ENCODE data around the gene ZBTB26.

The ZBTB26 gene, protein sequence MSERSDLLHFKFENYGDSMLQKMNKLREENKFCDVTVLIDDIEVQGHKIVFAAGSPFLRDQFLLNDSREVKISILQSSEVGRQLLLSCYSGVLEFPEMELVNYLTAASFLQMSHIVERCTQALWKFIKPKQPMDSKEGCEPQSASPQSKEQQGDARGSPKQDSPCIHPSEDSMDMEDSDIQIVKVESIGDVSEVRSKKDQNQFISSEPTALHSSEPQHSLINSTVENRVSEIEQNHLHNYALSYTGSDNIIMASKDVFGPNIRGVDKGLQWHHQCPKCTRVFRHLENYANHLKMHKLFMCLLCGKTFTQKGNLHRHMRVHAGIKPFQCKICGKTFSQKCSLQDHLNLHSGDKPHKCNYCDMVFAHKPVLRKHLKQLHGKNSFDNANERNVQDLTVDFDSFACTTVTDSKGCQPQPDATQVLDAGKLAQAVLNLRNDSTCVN

DNA sequence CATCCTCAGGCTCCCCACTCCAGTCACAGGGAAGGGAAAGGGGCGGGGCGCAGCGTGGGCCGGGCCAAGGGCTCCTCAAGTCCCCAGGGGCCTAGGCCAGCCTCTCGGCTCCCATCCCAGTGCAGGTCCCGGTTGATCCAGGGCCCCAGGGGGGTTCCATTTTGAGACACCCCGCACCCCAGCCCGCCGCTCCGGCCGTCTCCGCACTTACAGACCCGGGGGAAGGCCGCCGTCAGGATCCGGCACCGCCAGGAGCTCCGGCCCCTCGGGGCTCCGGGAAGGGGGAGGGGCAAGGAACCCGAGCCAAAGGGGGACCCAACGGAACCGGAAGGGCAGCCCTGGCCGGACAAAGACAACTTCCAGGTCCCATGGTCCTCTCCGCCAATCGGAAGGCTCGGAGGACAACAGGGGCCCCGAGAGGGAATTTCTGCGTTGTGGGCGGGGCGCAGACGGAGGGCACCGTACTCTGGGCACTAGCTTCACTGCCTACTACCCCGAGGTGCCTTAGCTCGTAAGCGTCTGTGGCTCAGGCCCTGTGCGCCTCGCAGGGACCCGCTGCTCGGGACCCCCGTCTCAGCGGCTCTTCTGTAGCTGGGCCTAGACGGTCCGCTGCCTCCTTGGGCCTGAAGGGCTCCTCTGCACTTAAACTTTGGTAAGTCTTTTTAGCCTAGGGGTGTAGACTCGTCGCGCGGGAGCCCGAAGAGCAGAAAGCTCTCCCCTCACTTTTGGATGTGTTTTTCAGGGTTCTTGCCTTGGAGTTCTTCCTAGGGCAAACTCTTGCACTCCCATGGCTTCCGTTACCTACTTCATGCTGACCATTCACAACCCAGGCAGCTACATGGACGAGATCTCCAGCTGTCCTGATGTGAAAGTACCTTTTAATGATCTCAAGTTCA lies at the start of gene ZBTB26:
Gene ZBTB26 (minus strand): TSS at position 287 of the 896 bp plus-strand sequence. CDS start 11,578 bp downstream, outside the sequence.
- peak; percentile 2 for DNase-seq

DNA sequence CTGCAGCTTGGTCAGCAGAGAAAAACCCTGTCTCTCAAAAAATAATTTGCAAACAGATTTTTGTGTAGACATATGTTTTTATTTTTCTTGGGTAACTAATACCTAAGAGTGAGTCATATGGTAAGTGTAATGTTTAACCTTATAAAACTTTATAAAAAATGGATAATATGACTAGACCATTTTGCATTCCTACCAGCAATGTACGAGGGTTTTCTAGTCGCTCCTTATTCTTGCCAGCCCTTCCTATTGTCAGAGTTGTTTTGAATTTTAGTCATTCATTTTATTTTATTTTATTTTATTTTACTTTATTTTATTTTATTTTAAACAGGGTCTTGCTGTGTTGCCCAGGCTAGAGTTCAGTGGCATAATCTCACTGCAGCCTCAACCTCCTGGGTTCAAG lies 47.3 kb upstream of the ZBTB26 start:
- no peak for DNase-seq

DNA sequence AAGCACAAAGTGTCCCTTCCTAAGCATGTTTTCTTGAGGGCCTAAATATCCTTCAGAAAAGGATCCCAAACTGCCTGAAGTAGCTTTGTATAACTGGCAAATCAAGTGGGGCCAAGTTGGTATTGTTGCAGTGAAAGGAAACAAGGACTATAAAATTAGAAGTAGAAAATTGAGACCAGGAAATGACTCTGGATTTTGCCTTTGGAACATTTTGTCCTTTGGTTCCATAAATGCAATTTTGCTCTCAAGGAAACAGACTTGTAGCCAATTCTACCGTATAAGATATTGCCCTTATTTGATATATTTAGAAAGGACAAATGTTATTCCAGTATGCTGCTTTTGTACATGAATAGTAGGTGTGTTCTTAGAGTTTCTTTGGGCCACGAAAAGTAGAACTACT lies 43.9 kb upstream of the ZBTB26 start:
- DNase-seq = no peak

DNA sequence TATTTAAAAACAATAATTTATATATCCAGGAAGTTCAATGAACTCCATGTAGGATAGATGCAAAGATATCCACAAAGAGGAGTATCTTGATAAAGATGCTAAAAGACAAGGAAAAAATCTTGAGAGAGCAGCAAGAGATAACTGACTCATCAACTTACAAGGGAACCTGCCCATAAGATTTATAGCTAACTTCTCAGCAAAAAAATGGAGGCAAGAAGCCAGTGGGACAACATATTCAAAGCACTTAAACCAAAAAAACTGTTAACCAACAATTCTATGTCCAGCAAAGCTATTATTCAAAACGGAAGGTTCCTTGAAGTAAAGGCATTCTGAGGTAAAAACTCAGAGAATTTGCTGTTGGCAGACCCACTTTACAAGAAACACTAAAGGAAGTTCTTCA lies 29.8 kb upstream of the ZBTB26 start:
- no peak for DNase-seq

DNA sequence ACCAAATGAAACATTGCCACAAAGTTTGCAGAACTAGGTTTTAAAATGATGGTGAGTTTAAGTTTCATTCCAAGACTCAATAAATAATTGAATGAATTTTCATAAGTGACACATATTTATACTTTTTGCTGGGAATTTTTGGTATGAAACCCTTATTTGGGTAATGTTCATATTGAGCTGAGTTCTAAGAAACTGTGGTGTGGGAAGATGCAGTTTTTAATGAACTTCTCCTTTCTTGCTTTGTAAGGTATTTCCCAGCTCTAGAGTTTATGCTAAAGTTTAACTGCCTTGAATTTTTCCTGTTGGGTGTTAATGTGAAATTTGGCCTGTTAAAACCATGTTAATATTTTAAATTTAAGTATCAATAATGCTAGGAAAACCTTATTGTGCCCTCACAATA lies 24.6 kb upstream of the ZBTB26 start:
- DNase-seq = no peak

DNA sequence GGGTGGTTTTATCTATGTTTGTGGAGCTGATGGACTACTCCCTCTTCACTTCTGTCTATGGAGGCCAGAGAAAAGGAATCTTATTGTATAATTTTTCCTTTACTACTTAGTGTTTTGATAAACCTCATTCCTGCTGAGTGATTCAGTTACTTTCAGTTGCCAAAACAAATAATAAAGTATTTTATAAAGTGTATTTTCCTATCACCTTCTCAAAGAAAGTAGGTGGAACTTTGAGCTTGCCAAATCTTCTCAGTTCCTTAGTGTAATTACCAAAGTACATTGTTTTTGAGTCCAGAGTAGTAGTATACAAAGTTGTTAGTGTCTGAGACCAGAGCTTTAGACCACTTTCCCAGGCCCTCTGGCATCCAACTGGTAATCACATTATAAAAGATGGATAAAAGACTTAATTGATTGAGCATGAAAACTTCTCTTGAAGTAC lies 23.0 kb upstream of the ZBTB26 start:
- DNase-seq = no peak

DNA sequence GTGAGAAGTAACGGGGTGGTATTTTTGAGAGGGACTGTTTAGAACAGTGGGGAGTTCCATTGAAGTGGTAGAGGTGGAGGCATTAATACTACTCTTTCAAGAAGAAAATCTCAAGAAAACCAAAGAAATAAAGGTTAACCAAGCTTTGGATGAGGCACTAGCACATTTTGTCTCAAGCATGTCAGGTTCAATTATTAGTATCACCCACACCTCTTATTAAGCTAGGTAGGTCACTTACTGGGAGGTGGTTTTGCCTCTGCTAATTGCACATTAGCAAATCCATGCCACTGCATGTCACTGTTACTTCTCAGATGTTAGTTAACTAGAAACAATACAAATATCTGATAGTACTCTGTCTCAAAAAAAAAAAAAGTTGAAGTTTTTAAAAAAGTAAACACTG lies 19.7 kb upstream of the ZBTB26 start:
- DNase-seq = no peak

DNA sequence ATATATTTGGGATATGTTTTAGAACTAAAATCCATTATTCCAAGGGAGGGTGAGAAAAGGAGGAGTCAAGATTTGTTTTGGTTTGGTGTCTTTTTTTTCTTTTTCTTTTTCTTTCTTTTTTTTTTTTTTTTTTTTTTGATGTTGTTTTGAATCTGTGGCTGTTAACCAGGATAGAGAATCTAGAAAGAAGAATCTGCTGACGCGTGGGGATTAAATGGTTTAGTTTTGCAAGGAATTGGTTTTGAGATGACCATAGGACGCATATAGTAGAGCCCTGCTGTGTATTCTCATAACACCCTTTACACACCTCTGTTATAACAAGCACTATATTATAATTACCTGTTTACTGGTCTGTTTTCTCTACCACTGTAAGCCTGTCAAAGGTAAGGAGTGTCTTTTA lies 19.0 kb upstream of the ZBTB26 start:
- no peak for DNase-seq

DNA sequence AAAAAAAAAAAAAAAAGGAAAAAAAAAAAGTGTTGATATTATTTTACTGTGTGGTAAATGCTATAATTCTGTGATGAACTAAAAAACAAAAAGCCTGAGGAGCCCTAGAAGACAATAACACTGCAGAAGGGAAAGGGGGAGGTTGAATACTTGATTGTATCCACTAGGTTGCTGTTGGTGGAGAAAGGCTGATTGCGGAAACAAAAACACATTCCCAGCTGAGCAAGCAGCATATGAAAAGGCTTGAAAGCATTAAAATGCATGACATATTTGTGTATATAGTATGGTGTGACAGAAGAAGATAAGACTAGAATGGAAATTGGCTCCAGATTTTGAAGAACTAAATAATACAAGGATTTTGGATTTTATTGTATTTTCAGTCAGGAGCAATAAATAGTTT lies 18.4 kb upstream of the ZBTB26 start:
- no peak for DNase-seq

DNA sequence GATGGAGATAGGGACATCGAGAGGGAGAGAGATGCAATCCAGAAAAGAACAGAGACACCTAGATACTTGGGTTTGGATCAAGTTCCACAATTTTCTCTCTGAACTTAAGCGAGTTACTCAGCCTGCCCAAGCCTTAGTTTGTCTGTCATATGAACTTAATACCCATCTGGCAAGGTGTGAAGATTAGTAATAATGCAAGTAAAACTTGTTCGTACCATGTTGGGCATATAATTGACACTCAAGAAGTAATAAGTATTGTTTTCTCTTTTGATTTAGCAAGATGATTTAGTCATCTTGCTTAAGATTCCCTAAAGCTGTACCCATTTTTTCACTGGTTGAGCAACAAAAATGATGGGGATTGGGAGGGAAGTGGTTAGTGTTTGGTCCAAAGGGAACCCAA lies 17.0 kb upstream of the ZBTB26 start:
- DNase-seq = no peak

DNA sequence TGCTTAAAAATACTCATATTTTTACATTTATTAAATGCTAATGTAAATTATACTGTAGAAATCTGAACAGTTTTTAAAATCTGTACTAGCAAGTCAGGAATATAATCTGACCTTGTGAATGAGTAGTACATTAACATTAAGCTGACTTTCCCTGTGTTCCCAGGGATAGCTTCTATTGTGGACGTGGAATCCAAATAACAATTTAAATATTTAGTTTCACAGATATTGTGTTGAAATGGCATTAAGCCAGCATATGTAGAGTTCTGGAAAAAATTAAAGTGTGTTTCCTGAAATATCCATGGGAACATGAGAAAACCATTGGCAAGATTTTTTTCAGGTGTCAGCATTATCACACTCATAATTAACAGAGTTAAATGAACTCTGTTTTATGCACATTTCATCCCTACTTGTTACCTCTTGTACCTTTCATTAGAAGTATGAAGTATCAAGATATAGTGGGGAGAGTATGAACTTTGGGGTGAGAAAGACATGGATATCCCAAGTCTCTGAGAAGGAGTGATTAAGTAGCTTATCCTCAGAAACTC lies 15.2 kb upstream of the ZBTB26 start:
- no peak for DNase-seq

DNA sequence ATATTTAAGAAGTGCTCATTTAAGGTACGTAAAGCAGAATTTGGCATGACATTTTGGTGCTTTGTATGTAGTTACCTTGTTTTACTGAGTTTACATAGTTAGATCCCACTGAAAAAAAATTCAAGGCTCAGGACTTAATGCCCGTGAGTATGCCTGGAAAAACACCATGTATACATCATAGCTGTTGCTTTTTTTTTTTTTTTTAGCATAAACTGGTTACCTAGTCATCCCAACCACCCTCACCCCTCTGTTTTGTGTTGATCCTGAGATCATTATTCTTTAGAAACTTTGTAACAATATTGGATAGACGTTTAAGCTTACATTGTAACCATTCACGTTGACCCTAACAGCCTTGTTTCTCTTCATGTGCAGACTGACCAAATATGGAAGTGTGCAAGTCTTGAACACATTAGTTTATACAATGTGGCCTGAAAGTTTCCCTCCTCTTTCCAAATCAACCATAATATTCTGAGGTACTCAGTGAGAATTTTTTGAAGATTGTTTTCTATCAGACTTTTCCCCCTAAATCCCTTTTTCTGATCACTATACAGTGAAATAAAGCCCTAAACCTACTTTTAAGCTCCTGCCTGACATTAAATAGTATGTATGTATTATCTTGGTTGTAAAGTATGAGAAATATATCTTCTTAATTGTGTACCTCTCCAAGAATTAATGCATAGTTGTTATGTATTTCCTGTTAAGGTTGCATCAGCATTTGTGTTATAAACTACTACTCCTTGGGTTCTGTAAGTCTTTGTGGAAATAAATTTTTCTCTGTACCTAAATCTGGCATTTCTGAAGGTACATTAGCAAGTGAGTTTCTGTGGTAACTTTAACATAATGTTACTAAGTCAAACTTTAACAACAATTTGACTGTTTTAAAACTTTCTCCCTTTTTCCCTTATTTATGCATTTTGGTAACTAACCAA lies 13.9 kb upstream of the ZBTB26 start:
- DNase-seq = no peak

DNA sequence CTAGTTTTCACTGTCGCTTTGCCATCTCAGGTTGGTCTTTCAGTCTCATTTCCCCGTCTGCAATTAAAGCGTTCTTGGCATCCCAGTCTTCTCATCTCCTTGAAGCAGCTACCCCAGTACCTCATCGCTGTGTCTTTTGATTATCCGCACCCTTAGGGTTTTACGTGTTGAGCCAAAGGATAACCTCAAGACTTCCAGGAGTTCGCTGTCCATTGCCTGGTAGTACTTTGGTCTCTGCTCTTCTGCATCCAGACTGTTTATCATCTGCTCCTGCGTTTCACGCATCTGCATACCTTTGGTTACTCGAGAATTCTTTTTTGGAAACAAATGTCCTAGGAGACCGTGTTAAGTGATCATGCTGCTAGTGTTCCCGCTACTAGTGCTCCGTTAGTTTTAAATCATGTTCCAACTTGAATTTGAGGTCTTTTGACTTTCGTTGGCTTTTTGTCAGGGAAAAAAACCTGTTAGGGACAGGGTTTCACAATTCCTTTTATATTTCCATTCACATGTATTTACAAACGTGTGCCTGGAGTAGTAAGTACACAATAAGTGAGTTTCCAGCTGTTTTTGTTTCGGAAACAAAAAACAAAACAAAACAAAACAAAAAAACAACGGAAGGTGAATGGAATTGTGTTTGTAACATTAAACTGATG lies 10.4 kb upstream of the ZBTB26 start:
- DNase-seq = no peak

DNA sequence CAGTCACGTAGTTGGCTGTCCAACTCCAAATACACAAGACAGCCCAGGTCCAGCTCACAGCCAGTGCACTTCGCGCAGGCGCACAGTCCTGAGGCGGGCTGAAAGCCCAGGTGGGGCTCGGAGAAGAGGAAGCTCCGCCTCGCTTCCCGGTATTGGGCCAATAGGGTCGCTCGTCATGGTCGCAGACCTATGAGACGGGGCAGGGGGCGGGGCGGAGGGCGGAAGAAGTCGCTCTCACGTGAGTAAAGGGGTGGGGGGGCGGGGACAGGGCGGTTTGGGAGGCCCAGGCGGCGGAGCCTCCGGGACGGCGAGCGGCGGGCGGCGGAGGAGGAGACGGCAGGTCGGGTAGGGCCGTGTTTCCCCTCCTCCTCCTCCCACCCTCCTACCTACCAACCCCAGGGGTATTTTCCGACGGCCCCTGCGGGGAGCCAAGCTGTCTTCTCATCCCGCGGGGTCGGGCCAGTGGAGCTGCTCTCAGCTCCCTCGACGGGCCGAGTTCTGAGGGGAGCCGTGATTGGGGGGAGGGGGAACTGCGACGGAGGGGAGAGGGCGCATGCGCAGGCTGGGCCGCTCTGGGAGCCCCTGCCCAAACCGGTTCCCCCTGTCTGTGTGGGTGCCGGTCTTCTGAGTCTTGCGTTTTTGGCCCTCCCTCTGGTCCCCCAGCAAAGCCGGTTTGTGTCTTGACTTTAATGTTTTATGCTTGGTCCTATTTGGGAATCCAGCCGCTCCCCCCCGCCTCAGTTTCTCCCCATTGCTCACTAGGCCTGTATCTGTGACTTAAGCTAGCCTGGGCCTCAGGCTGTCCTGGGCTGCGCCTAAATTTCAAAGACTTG lies 9.7 kb upstream of the ZBTB26 start, which contains the start of gene RABGAP1:
Gene RABGAP1 (plus strand): TSS at position 272 of the 833 bp plus-strand sequence. CDS start 16,040 bp downstream, outside the sequence.
- peak; percentile 63 for DNase-seq

DNA sequence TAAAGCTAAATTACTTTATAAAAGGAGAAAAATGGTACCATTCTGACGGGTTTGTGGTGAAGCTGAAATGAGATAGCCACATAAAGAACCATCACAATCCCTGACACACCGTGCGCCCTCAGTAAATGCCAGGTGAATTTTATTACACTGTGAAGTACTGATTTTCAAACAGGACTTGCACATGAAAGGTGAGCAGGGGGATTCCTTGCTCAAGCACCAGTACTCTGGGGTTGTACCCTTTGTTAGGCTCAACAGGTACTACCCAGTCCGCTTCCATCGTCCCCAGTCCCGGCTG lies 9.1 kb upstream of the ZBTB26 start:
- DNase-seq = no peak

DNA sequence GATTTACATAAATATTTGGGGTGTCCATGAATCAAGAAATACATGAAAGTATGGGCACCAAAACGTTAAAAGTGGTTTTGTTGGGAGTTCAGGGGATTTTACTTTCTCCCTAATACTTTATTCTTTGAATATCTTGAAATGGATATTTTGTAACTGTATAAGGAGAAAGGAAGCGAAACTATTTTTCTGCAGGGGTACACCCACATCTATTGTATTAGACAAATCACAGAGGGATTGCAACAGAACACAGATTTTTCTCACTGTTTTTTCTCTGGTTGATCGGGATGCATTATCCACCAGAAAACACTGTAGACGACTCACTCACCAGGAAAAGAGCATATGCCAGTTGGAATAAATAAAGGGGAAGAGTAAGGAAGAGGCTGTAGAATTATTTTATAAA lies 8.3 kb upstream of the ZBTB26 start:
- no peak for DNase-seq

DNA sequence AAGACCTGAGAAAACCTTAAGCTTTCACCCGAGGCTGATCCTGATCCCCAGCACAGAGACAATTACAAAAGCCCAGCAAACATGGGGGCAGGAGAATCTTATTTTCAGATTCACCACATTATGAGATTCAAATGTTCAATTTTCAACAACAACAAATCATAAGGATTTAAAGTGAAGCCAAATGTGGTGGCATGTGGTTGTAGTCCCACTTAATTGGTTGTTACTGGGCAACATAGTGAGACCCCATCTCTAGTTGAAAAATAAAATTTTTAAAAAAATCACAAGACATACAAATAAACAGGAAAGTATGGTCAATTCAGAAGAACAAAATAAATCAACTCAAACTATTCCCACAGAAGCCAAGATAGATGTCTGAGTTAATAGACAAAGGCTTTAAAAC lies 5.6 kb upstream of the ZBTB26 start:
- DNase-seq = no peak

DNA sequence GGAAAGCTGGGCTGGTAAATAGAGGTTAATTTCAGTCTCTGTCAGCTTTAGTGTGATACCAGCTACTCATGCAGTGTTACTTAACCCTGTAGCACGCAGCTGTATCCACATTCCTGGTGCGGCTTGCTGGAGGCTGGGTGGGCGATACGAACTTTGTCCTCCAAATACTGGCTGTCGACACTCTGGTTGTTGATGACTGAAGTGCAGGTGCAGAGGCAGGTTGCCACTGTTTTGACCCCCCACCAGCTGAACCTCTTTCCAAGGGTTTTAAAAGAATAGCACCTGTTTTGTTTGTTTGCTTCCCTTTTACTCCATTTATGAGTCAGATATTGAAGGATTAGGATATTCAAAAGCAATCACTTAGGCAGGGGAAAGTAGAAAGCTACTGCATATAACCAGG lies 5.2 kb upstream of the ZBTB26 start:
- DNase-seq = no peak

DNA sequence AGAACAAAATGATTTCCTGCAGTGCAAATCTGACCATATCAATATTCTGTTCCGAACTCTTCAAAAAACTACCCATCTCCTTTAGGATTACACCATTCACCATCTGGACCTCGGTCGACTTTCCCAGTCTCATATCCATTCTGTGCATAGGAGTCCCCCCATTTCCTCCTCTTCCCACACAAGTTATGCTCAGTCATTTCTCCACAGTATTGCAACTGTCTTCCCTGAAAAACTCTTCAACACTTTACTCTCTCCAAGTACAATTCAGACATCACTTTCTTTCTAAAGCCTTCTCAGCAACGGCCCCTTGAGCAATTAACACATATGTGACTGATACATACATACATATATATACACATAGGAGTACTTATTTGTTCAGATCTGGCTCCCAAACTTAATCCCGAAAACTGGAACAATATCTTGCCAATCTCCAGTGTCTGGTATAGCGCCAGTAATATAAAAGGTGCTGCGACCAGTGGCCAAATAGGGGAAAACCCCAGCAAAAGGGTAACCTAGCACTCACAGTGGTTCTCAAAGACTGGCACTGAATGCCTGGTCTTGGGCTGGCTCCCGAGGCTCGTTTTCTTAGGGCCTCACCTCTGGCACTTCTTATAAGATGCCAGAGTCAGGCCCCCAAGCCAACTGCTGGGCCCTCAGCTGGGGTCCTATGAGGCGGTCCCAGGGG lies 629 bp downstream of the ZBTB26 start:
- no peak for DNase-seq

DNA sequence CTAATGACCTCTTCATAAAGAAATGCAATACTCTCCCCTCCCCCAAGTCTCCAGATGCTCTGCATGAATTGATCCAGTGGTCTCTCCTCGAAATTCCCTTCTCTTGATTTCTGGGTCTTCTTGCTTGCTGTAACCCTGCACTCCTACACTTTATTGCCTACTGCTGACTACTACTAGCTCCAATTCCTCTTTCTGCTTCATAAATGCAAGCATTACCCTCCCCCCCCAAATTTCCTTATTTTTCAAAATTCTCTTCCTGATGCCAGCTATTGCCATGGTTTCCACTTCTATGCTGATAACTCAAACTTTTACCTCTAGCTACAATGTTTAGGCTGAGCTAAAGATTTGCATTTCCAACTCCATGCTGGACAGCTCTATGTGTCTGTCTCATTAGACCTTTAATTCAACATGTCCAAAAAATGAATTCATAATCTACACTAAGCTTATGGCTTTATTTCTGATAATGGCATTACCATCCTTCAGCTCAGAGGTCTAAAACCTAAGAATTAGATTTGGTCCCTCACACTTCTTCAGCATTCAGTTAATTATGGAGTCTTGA lies 1.4 kb downstream of the ZBTB26 start:
- no peak for DNase-seq
